ENCODE data around the gene PDE2A.

Gene PDE2A

DNA sequence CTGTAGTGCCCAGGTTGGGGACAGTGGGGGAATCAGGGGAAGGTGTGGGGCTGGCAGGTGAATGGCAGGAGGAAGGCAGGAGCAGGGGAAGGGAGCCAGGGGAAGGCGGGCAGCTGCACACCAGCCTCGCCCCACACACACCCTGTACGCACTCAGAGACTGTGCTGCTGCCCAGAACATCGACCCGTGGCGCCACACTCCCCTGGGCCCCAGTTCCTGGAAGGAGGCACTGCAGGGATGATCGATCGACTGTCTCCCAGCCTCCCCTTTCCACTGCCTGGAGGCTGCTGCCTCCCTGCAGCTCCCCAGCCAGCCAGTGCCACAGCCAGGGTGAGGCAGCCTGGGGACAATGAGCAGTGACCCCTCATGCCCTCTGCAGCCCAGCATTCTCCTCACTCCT, 19.2 kb downstream of the PDE2A start:
- no peak for DNase-seq

DNA sequence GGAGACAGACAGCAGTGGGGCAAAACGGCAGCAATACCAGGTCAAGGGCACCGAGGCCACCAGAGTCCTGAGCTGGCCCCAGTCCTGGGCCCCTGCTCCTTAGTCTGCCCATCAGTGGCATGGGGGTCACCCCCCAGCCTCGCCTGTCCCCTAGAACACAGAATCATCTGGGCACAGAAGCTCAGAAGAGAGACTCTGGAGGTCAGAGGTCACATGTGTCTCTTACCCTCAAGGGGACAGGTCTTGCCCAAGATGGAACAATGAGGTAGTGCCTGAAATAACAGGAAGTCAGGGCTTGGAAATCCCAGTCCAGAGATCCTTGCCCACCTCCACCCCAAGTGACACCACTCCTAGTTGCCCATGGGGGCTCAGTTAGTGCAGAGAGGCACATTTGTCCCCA, 20.6 kb downstream of the PDE2A start:
- DNase-seq = no peak

DNA sequence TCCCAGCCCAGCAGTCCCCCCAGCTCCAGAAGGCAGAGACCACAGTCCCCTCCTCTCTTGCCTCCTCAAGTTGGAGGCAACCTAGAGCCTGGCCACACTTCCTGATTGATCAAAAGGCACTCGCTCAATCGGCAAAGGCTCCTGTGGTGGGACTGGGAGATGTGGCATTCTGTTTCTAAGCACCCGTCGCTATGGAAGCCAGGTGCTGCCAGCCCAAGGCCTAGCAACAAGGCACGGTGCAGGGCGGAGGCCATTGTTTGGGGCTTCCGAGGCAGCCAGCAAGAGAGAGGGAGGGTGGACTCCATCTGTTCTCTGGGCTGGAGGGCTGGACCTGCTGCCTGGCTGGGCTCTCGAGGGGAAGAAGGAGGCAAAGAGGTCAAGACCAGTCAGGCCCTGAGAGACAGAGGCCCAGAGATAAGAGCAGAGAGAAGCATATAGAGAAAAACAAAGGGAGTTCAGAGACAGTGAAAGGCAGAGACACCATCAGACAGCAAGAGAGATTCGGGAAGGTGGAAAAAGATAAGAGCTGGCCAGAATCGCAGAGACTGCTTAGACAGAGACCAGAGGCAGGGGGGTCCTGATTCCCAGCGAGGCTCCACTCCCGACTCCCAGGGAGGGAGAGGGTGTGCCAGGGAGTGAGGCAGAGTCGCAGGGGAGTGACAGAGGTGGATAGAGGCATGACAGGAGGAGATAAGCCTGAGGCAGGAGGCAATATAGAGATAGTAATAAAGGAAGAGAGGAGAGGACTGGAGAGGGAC, 21.2 kb downstream of the PDE2A start:
- DNase-seq = no peak

DNA sequence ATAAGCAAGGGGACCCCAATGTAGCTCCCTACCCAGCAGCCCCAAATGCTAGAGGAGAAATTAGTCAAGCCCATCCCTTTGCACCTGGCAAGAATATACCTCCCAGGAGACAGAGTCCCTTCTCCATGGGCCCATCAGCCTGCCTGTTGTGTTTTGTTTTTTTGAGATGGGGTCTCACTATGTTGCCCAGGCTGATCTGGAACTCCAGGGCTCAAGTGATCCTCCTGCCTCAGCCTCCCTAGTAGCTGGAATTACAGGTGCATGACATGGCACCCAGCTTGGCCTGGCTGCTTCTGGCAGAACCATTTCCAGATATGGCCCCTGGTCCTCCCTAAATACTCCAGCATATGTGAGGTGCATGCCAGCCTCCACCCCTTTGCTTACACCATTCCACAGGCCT, 22.1 kb downstream of the PDE2A start:
- DNase-seq = no peak

DNA sequence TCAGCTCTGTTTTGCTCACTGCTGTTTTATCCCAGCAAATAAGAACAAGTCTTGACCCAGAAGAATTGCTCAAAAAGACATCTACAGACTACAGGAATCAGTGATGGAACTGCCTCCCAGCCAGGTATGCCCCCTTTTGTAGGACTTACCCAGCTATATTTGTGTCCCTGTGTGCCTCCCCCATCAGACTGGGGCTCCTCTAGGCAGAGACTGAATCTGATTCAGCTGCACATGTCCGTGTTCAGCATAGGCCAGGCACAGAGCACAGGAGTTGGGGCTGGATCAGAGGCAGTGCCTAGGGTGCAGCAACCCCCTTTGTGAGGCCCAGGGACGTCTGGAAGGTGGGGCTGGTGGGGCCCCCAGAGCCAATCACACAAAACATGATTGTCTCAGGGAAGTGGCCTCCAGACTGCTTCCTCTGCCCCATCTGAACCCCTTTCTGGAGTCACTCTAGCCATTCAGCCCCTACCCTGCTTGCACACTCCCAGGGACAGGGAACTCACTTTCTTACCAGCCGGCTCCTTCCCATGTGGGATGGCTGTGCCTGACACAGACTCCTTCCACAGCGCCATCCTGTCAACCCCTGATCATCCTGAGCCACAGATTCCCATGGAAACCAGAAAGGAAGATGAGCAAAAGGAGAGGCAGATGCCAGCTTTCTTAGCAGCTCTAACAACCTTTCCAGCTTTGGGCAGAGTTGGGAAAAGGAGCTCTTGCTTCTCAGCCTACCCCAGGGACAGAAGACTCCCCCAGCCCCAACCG, 24.8 kb downstream of the PDE2A start:
- DNase-seq = no peak

DNA sequence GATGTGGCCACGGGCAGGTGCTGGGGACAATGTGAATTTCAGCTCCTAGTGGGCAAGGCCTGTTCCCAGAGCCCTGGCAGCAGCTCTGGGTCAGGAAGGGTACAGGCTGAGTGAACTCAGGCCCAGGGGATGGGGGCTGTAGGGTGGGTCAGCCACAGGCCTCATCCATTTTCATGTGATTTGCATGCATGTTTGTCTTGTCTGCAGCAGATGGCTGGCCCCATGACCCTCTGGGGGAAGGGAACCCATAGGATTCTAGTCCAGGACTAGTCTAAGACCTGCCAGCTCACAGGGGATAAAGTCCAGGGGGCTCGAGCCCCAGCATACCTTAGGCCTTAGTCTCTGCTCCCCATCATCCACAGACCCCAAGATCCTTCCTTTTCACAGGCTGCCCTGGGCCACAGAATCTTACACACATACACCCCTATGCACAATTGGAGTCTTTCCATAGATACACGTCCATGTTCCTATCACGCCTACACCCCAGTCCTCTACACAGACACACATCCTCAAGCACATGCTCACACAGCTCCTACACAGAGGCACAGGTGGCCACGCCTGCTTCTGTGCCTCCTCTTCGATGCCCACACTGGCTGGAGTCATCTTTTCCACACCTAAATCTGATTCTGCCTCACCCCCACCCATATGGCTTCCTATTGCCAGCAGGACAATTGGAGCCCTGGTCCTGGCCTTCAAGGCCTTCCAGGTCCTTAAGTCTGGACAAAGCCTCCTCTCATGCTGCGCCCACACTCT, 25.7 kb downstream of the PDE2A start:
- no peak for DNase-seq

DNA sequence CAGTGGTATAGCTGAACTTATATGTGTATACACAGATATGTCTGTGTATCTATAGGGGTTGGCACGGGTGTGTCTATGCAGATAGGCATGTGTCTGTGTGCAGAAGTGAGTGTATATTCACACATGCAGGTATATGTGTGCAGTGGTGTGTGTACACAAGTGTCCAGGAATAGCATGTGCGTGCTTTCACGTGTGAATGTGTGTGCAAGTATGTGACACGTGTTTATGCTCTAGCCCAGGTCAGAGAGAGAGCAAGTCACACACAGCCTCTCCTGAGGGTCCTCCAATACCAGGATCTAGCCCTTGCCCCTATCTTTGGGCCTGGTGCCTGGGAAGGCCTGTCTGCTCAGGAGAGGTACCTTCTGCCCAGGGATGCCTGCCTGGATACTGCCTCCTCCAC, 26.3 kb downstream of the PDE2A start:
- DNase-seq = no peak

DNA sequence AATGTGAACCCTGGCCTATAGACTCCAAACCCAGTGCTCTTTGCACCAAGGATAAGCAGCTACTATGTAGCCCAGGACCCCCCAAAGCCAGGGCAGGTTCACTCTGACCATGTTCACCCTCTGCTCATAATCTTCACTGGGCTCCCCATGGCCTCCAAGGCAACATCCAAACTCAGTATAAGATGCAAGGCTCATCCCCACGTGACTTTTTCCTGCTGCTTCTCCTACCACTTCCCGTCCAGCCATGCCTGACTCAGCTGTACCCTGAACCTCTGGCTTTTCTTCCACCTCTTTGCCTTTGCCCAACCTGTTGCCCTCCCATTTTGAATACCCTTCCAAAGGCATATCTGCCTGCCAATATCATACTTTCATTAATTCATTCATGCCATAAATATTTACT, 27.8 kb downstream of the PDE2A start:
- DNase-seq = no peak

DNA sequence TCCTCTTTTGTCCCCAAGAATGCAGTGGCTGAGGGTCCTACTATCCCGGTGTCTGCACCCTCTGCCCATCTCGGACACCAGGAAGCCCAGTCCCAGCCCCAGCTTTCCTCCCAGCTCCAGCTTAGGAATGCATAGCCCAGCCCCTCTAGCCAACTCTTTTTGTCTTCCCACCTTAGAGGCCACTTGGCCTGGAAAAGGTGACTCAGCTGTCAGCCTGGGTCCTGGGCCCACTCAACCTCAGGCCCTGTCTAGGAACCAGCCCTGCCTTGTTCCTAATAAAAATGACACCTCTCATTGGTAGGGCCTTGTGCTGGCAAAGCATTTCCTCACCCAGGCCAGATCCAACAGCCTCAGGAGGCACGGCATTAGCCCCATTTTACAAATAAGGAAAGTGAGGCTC, 28.2 kb downstream of the PDE2A start:
- DNase-seq = no peak

DNA sequence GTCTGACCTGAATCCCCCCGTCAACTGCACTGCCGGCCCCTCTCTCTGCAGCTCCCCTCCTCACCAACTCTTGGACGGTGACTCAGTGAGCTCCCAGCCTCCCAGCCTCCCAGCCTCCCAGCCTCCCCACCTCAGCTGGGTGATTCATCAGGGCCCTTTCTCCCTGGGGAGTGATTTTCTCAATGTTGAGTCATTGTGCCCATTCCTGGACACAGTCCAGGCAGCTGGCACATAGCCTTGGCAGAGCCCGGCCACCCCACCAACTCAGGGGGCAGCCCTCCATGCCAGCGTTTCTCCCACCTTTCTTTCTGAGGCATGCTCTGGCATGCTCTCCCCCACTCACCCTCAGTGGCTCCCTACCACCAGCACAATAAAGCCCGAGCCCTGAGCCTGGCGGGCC, 30.7 kb downstream of the PDE2A start:
- DNase-seq = no peak

DNA sequence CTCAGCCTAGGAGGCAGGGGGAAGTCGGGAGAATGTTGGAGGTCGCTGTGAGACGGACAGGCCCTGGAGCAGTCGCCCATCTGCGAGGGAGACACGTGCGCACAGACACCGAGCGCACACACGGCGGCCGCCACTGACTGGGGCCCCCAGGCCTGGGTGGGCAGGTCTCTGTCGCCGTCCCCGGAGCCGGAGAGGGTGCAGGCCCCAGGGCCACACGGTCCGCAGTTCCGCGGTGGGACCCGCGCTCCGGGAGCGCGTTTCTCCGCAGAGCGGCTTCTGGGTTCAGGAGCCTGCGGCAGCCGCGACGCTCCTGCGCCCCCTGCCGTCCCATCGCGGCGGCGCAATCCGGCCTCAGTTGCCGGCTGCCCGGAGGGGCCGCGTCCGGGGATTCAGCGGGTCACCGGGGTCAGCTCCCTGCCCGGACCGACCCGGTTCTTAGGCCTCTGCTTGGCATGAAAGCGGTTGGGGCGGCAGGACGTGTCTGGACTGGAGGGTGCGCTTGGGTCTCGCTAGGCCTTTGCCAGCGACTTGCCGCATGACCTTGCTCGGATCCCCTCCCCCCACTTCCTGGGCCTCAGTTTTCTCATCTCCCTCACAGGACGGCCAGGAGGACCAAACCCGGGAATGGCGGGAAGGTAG, 31.2 kb downstream of the PDE2A start:
- DNase-seq = peak; percentile 71

DNA sequence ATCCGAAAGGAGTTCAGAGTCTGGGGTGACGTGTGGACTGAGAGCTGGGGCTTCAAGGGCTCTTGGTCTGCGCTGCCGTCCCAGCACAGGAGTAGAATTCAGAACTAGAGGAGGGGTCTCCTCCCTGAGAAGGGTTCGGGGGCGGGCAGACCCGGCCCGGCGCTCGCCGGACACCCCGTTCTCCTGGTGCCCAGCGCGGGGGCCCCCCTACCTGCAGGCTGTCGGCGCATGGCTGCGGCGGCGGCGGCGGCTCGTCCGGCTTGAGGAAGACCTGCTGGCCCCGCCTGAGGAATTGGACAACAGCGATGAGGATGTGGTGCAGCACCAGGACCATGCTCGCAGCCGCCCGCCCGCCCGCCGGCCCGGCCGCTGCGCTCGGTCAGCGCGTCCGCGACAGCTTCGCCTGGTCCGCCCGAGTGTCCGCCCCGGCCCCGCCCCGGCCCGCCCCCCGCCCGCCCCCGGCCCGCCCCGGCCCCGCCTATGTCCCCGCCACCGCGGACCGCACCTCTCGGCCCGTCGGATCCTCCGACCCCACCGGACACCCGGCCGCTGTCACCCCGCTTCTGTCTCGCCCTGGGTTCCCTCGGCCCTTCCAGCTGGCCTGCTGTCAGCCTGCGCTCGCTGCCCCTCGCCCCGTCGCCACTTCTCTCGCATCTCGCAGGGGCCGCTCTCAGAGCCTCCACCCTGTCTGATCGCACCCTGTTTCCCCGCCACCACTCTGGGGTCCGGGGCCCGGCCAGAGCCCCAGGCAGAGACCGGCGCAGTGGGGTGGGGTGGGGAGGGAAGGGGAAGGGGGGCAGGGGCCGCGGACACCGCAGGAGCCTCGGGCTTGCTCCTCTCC, 32.0 kb downstream of the PDE2A start:
- peak; percentile 6 for DNase-seq

DNA sequence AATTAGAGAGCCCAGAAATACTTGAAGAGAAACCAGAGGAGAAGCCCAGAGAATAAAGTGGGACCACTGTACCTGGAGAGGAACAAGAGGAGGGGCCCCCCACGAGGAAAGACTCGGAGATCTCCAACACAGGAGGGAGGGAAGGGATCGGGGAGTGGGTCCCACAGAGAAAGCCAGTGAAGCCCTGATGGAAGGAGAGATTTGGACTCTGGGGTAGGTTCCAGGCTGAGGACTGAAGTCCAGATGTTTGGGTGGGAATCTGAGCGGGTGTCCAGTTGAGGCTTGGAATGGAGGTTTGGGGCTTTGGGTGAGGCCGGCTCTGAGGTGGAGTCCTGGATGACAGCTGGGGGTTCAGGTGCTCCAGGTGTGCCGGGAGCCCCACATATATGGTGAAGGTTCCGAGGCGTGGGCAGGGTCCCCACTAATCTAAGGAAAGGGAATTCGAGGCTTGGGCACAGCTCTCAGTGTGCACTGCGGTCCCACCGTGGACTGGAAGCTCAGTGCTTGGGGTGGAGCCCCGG, 32.6 kb downstream of the PDE2A start:
- no peak for DNase-seq

DNA sequence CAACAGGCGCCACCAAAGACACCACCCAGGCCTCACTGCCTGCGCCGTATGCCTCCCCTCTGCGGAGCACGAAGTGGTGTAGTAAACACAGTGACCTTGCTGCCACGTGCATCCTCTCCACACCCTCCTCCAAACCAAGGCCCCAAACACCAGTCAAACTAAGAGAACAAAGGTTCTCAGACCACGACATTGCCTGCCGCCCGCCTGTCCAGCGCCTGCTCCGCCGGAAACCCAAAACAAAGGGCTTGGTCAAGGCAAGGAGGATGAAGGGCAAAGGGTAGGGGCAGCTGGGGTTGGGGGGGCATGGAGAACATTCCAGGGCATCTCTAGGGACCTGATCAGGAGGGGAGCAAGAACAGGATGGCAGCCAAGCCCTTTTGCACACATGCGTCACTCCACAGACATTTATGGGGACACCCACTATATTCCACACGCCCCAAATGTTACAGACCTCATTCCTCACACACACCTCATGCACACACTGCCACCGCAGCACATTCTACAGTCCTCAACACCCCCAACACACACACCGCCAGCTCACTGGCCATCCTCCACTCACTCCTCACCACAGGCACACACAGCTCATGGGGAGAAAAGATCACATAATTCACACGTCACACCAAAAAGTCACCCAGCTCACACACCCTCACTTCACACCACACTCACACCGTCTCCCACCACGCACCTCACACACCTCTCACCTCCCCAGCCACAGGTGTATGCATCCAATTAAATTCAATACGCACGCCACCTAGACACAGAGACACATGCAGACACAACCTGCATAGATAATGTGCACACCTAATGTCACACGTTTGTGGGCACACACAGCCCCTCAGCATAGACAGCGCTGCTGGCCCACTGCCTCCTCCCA, 34.5 kb downstream of the PDE2A start:
- DNase-seq = no peak

DNA sequence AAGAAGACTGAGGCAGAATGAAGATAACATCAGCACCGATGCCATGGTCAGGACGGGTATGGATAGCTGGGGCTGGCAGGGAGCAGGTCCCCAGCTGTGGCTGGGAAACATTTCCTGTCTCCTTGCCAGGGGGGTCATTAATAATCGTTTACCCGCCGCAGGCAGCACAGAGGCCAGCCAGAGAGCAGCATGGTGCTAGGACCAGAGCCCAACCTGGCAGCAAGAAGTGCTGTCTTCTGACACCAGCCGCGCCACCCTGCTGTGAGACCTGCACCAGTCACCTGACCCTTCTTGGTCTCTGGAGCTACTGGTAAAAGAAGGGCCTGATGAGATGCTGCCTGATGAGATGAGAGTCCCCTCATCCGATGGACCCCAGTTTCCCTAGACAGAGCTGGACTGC, 36.3 kb downstream of the PDE2A start:
- DNase-seq = no peak

DNA sequence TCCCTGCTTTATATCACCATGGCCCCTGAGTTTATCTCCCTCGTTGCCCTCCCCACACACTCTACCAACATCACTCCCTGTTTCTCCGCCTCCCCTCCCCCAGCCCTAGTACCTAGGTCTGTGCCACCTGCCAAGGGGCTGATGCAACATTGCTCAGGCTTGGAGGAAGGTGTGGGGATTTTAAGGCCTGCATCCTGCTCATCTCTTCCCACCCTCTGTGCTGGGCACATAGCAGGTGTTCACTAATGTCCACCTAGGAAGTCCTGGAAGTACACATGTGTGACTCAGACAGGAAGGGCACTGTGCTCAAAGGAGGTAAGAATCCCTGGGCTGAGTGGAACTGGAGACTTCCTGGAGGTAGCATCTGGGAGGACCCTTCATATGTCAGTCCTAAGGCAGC, 37.0 kb downstream of the PDE2A start:
- no peak for DNase-seq

DNA sequence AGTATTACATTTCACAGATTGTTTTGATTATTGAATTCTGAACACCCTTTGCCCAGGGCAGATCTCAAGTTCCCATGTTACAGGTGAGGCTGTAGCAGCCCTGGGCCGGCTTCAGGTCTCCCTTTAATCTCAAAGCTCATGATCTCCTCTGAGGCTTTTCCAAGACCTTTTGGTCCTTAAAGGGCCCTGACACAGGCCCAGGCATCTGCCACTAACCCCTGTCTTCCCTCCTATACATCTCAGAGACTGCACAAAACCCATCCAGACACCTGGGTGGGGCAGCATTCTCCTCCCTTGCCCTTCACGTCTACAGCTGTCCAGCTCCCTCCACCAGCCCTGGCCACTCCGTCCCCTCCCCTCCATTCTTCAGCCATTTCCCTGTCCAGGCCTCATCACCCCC, 37.8 kb downstream of the PDE2A start:
- DNase-seq = no peak

DNA sequence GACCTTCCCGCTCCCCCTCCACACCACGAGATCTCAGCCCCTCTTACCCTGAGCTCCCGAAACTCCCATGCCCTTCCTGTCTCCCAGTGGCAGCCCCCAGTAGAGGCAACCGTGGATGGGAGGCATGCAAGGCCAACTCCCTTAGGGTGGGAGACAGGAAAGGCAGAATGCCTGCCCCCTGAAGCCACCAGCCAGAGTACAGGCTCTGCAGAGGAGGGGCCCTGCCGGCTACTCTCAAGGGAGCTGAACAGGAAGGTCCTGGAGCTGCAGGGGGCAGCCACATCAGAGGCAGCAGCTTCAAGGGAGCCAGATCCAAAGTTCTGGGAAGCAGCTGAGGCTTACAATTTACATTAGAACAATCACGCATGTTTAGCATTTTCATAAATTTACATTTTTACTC, 38.3 kb downstream of the PDE2A start:
- no peak for DNase-seq

DNA sequence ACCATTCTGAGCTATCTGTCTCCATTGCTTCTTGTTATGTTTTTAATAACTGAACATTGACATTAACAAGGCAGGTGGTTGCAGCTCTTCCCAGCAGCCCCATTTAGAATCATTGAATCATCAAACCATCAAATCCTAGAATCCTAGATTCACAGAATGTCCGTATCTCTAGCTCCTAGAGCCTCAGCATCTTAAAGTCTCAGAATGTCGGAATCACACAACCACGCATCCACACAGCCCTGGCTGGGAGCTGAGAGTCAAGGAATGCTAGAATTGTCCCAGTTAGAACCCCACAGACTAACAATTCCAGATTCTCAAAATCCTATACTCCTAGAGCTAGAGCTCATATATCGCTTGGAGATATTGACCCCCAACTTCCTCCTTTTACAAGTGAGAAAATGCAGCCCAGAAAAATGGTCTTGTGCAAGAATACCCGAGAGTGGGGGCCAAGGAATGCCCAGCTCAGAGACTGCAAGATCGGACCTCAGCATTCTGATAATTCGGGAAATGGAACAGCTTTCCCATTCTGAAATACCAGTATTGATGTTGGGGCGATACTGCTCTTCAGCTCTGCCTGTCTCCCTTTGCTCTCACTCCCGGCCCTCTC, 38.8 kb downstream of the PDE2A start:
- no peak for DNase-seq

DNA sequence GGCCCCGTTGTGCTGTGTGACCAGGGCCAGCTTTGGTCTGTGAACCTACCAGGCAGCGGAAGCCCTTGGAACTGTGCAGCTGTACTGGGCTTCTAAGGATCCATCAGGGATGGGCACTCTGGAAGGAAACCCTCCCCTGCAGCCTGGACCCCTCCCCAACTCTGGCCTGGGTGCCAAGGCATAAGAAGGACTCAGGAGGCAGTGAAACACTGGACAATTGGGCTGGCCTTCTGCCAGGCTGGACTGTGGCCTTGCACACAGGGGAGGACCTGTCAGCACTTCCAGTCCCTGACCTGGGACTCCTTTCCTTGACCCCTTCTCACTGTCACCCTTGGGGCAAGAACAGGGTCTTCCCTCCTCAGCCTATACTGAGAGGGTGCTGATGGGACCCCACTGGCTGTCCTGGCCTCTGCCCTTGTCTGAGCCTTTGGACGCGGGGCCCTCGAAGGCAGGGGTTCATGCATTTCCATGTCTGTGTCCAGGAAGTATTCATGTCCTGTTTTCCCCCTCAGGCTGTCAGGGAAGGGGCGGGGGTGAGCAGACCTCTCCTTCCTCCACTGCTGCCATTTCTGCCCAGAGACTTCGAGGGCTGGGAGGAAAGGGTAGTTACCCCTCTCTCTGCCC, 39.6 kb downstream of the PDE2A start:
- DNase-seq = no peak
